Peyer's patch (tissue), 4 donors: Measurements from ENCODE around the gene ZNF330.

Source experiments
- POLR2A ChIP-seq, 2 donors: fragments of 450-650 bp; IDR thresholded peaks; one replicate each; pipeline ENCODE4 v1.5.1; 2017; ENCODE audit warnings: antibody characterized with exemption in 2 of 2, mild to moderate bottlenecking in 2 of 2, moderate library complexity in 2 of 2
- TF ChIP-seq, protein P1 (sequence below), 6 experiments: fragments of 450-650 bp in 4 of 6; fragments of 200-600 bp in 2 of 6; sonication (generic) in 1 of 6; IDR thresholded peaks; one replicate each; pipeline ENCODE4 v1.5.1; 2017 to 2019; ENCODE audit warnings: antibody characterized with exemption in 6 of 6, mild to moderate bottlenecking in 3 of 6, moderate library complexity in 1 of 6

DNA sequence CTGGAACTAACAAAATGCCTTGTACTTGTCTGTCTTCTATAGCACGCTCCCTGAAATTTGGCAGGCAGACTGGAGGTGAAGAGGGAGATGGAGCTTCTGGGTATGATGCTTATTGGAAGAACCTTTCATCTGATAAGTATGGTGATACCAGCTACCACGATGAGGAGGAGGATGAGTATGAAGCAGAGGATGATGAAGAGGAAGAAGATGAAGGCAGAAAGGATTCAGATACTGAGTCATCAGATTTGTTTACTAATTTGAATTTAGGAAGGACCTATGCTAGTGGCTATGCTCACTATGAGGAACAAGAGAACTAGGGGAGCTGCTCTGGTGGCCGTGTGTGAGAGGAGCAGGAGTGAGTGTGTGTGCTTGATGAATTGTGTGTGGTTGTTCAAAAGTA, 13.0 kb downstream of the ZNF330 start:
- TF ChIP-seq, protein P1, sequence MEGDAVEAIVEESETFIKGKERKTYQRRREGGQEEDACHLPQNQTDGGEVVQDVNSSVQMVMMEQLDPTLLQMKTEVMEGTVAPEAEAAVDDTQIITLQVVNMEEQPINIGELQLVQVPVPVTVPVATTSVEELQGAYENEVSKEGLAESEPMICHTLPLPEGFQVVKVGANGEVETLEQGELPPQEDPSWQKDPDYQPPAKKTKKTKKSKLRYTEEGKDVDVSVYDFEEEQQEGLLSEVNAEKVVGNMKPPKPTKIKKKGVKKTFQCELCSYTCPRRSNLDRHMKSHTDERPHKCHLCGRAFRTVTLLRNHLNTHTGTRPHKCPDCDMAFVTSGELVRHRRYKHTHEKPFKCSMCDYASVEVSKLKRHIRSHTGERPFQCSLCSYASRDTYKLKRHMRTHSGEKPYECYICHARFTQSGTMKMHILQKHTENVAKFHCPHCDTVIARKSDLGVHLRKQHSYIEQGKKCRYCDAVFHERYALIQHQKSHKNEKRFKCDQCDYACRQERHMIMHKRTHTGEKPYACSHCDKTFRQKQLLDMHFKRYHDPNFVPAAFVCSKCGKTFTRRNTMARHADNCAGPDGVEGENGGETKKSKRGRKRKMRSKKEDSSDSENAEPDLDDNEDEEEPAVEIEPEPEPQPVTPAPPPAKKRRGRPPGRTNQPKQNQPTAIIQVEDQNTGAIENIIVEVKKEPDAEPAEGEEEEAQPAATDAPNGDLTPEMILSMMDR (IDR thresholded peaks at IDR 0.05), result no peak
- no peak for TF ChIP-seq POLR2A (IDR thresholded peaks at IDR 0.05)
